HG02610 (cell line): ENCODE measurements around the gene TBX1.
"Not testable (repeated sequence)": the region's sequence is repeated elsewhere in the genome, so short reads cannot be mapped to it uniquely, and the experiment has no call there.

Experiments
- ATAC-seq: cut with Tn5 transposase; IDR thresholded peaks from one replicate; pipeline ENCODE4 v1.9.1; 2021; ENCODE audit warnings: mild to moderate bottlenecking, moderate library complexity; ENCODE audit not compliant: unreplicated experiment

The TBX1 gene

DNA sequence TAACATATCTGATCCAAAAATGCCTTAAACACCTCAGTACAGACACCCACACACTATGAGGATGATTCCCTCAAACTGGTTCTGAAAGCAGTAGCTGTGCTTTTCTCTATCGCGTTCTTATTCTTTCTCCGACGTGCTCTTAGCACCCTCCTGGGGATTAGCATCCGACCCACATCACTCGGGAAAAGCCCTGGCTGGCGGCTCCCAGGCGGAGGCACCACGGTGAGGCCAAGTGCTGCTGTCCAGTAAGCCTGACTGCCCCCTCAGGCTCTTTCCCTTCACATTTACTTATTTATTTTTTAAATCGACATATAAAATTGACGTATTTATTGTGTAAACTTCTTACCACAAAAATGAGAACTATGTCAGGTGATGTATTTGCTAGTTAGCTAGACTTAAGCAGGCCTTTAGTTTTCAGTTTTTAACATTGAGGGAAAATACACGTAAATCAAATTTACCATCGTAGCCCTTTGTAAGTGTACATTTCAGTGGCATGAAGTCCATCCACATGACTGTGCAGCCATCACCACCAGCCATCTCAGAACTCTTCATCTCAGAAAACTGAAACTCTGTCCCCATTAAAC is 19.2 kb downstream of the TBX1 start:
- no peak for ATAC-seq

DNA sequence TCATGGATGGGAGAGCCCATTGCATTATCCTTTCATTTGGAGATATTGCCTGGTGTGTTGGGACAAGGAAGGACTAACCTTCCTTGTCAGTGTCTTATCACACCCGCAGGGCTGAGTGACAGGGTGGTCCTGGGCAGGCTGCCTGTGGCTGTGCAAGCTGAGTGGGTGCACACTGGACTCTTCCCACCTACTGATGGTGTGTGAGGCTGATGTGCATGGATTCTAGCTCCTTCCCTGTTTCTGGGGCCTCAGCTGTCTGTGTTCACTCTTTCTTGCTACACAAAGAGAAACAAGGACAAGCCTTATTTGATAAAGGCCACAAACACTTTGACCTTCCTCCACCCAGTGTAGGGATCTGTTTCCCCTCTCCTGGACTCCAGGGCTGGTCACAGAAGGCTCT is 22.0 kb downstream of the TBX1 start:
- no peak for ATAC-seq

DNA sequence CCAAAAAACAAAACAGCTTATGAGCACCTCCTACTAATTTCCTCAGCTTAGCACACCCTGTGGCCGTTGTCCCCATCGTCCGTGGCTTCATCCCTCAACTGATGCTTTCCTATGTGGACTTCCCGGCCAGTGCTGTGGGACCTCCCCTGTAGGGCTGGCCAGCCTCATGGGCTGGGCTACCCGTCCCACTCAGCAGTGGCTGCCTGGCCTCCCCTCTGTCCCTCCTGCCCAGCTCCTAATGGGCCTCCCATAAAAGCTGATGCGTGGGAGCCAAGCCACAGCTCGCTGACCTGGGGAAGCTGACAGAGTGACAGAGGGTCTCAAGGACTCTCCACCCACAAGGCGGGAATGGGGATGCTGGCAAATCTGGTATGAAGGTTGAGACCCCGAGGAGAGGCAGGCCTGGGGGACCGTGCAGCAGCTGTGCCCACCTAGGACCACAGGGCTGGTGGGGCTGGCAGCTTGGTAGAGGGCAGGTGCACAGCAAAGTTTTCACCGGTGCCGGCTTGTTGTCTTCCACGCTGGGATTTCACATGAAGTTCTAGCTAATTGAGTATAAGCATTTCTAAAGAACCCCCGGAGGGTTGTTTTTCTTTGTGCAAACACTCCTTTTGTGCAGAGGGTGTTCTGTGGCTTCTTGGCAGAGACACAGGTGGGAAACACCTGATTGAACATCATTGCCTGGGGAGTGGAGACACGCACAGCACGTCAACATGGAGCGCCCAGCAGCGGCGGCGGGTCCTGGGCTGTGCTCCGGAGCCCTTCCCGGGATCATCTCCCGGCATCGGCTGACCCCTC is 23.2 kb downstream of the TBX1 start:
- no peak for ATAC-seq

DNA sequence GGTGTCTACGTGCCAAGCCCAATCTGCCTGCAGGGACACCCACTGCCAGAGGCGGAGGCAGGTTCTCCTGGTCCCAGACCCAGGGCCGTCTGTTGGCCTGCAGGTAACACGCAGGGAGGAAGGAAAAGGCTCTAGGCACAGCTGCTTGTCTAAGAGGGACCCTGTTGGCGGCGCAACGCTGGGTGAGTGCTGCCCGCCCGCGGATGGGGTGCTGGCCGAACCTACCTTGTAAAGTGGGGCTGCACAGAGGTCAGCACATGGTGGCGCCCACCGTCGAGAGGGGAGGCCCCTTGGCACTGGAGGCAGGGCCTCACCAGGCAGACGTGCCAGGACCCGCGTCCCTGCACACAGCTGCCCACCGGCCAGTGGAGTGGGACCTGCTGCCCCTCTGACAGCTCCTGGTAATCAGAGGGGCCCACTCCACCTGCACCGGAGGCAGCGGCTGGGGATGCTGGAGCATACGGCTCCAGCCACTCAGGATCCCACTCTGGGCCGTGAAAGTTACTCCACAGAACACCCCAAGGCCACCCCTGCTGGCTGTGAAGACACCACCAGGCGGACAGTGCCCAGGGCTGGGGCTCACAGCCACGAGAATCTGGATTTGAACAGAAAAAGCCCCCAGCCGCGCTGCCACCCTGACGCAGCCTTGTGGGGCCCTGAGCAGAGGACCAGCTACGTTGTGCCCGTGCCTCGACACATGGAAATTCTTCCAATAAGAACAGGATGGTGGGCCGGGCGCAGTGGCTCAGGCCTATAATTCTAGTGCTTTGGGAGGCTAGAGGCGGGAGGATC is 24.0 kb downstream of the TBX1 start:
- ATAC-seq, result no peak

DNA sequence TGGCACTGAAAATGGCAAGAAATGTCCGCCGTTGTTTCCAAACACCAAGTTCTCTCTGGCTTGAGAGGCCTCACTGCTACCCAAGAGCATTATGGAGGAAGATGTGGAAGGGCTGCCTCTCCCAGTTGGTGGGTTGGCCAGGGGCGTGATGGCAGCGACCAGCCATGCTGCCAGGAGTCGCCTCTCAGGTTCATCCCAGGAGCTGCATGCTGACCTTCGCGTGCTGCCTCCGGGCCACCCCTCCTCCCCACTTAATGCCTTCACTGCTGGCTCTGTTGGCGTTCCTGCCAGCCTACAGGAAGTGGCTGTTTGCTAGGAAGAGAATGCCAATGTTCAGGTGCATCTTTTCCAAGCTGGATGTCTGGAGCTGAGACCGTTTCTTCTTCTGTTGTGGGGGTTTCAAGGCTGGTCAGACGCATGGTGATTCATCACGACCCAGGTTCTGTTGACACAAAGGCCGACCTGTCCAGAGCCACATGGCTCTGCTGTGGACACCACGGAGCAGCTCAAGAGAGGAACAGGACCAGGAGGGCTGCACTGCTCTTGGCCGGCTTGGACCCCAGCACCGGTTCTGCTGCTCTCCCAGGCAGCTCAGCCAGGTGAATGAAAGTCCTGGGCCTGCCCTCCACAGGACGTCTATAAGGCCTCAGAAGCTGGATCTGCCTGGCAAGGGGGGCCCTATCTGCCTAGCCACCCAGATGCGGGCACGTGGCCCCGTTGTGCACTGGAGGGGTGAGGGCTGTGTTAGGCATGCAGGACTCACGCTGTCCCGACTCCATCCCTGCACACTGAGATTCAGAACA is 25.1 kb downstream of the TBX1 start:
- ATAC-seq, result no peak

DNA sequence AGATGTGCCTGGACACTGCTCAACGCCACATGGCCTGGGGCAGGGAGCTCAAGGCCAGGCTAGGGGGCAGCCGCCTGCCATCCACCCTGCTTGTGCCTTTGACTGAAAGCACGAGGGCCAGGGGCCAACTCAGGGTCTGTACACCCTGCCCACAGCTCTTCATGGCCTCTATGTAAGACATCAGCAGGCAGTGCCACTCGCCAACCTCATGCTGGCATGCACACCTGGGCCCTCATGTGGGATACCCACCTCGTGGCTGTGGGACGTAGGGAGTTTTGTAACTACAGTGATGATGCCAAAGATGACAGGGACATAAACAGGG is 25.6 kb downstream of the TBX1 start:
- no peak for ATAC-seq

DNA sequence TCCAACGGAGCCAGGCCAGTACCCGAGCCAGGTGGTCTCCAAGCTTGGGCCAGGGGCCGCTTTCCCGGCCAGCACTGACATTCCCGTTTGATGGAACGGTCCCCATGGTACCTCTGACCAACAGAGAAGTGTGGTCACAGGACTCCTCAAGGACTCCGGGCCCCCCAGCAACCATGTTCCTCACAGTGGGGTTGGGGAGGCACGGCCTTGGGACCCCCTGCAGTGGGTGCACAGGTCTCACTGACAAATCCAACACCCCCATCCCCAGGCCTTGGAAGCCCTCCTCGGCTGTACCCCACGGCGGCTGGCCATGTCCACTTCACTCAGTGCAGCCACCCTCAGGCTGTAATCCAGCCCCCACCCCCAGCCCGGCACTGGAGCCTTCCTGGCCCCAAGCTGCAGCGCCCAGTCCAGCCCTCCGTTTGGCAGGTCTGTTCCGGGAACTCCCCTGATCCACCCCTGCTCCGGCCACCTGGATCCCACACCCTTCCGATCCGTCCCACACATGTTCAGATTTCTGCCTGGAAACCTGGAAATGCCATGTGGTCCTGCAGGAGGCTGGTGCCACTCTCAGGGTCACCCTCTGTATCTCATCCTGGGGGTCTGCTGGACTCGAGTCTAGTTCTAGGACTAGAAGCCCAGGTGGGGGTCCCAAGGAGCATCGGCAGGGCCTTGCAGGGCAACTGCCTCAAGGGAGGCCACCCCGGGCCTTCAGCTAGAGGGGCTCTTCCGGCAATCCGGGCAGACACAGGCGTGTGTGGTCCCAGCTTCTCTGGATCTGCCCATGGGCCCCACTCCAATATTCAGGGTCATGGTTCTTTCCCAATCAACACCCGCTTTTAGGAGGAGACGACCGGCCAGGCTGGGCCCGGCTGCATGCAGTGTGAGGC is 26.6 kb downstream of the TBX1 start:
- no peak for ATAC-seq

DNA sequence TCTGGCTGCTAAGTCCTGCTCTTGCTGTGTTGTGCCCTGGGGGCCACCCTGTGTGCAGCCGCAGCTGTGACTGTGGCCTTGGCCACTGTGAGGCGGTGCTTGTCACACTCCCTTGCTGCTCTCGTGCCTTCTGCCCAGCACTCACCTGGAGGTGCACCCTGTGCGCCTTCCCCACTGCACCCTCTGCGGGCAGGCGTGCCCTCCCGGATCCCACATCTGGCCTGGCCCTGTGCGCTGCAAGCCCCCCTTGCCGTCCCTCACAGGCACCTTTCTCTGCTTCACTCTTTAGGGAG is 27.2 kb downstream of the TBX1 start:
- no peak for ATAC-seq

DNA sequence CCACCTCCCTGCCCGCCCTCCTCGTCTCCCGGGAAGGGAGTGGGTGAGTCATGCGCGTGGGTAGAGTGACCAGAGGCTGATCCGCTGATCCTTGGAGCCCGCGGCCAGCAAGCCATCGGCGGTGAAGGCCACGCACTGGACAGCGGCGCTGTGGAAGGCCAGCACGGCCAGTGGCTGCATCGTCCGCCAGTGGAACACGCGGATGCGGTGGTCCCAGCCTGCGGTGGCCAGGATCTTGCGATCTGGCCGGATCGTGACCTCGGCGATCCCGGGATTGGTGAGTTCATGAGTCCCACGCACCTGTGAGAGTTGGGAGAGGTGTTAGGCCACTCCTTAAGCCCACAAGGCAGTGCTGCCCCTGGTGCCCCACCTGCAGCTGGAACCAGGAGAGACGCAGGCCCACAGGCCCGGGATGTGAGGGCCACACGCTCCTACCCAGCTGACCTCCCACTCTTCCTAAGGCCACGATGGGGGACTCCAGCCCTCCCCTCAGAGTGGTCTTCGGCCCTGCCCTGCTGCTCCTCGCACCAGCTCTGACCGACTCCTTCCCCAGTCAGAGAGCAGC is 28.2 kb downstream of the TBX1 start:
- no peak for ATAC-seq

DNA sequence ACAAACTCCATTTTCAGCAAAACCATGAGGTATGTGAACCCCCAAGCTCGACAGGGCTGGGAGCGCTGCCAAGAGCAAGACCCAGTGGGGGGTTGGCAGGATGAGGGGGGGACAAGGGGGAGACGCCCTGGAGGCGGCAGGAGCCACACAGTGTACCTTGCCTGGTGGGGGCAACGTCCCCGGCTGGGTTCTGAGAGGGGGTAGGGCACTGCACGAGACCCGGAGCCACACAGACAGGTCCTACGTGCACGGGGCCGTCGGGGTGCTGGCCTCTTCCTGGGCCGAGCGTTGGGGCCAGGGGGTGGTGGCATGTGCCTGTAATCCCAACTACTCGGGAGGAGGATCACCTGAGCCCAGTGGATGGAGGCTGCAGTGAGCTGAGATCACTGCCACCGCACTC is 28.8 kb downstream of the TBX1 start:
- ATAC-seq, result no peak

DNA sequence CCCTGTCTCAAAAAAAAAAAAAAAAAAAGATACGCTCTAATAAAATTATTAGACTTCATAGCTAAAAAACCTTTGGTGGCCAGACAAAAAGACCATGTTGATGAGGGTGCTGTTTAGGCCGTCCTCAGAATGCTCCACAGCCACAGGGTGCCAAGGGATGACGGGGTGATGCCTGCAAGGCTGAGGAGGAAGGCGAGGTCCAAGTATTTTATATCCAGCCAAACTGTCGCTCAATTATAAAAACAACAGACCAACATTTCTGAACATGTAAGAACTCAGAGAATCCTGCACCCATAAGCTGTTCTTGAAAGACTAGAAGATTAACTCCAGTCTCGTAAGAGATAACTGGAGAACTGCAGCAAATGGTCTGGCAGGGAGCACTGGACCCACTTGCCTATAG is 29.2 kb downstream of the TBX1 start:
- no peak for ATAC-seq

DNA sequence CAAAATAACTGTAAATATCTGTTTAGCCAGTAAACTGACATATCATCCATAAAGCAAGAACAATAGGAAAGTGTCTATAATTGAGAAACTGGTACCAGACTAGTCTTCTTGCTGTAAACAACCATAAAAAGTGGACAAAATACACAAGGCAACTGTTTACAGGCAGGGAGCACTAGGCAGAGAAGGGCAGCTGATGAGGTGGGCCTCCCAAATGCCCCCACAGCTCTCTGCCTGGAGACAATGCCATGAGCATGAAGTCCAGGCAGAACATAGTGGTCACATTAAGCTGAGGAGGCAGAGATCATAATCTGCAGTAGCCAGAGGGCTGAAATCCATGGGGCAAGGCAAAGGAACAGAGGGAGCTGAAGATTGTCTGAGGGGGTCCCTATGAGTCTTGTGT is 30.7 kb downstream of the TBX1 start:
- no peak for ATAC-seq

DNA sequence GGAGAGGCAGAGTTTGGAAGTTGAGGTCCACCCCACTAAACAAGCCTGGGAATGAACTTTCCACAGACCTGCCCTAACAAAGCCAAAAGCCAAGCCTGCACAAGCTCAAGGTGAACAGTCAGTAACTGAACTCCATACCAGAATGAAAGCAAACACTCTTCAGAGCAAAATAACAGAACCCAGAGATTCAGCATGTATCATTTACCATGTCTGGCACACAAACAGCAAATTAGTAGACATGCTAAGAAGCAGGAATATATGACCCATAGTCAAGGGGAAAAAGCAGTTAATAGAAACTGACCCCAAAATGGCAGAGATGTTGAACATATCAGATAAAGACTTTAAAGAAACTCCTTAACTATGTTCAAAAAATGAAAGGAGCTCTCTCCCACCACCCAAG is 31.3 kb downstream of the TBX1 start:
- ATAC-seq, result no peak

DNA sequence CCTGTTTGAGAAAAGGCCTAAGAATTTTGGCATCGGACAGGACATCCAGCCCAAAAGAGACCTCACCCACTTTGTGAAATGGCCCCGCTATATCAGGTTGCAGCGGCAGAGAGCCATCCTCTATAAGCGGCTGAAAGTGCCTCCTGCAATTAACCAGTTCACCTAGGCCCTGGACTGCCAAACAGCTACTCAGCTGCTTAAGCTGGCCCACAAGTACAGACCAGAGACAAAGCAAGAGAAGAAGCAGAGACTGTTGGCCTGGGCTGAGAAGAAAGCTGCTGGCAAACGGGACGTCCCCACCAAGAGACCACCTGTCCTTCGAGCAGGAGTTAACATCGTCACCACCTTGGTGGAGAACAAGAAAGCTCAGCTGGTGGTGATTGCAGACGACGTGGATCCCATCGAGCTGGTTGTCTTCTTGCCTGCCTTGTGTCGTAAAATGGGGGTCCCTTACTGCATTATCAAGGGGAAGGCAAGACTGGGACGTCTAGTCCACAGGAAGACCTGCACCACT is 31.9 kb downstream of the TBX1 start:
- not testable (repeated sequence) for ATAC-seq

DNA sequence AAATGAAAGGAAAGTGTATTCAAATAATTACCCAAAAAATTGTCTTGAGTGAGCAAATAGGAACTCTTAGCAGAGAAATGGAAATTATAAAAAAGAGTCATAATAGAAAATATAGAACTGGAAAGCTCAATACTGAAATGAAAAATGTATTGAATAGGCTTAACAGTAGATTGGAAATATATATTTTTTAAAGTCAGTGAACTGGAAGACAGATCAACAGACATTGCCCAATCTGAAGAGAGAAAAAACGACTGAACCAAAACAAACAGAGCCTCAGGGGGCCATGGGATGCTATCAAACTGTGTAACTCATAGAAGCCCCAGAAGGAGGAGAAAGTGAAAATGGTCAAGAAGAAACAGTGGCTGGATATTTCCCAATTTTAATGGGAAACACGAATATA is 32.6 kb downstream of the TBX1 start:
- no peak for ATAC-seq

DNA sequence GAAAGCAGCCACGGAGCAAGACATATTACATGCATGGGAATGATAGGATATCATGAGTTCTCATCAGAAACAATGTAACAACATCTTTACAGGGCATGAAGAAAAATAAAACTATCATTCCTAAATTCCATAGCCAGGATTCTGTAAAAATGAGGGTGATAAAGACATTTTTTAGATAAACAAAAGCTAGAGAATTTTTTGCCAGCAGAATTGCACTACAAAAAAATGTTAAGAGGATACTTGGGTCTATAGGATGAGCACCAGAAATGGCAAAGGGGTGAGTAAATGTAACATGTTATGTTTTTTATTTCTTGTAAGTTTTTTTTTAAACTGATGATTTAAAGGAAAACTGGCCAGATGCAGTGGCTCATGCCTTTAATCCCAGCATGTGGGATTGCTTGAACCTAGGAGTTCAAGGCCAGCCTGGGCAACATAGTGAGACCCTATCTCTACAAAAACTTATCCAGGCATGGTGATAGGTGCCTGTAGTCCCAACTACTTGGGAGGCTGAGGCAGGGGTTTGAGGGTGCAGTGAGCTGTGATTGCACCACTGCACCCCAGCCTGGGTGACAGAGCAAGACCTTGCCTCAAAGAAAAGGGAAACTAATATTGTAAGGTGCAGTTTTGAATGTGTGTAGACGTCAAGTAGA is 33.2 kb downstream of the TBX1 start:
- no peak for ATAC-seq

DNA sequence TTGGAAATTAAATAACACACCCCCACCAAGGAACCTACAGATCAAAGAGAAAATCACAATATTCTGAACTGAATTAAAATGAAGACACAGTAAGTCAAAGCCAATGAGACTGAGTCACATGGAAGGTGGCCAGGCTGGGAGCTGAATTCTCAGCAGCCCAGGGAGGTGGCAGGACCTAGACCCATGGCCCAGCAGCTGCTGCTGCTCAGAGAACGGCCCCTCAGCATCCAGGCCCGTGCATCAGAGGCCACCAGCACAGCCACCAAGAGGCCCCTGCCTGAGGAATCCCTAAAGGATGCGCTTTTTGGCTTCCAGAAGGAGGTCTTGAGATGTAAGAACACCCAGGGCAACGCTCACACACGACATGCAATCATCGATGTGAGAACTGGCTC is 35.0 kb downstream of the TBX1 start:
- ATAC-seq, result no peak

DNA sequence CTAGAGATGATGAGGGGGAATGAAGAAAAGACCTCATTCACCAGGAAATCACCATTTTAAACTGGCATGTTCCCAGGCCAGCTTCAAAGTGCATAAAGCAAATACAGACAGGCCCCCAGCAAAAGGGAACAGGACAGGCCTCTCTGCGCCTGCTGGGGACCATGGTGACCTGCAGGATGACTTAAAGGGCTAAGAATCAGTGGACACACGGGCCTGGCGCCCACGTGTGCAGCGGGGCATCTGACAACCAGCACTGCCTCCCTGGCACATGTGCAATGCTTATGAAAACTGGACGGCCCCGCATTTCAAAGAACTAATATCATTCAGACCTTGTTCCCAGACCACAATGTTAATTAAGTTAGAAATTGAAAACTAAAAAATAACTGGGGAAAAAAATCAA is 35.6 kb downstream of the TBX1 start:
- no peak for ATAC-seq
